OCI-LY7 (cell line): ENCODE data around the gene GUCY2F.

ENCODE experiments used
- EZH2phosphoT487 ChIP-seq: fragments of 200-600 bp; sonication (generic); IDR thresholded peaks from 2 replicates; pipeline ENCODE4 v1.6.1; 2018; ENCODE audit warnings: low read depth, borderline replicate concordance, mild to moderate bottlenecking, mixed run types, antibody characterized with exemption, low read length, moderate library complexity, mixed read lengths
- TF ChIP-seq, protein P1 (sequence below): fragments of 200-600 bp; sonication (generic); conservative IDR thresholded peaks from 2 replicates; pipeline ENCODE4 v1.5.1; 2014; ENCODE audit warnings: mild to moderate bottlenecking, antibody characterized with exemption, low read length, moderate library complexity, mixed read lengths

DNA sequence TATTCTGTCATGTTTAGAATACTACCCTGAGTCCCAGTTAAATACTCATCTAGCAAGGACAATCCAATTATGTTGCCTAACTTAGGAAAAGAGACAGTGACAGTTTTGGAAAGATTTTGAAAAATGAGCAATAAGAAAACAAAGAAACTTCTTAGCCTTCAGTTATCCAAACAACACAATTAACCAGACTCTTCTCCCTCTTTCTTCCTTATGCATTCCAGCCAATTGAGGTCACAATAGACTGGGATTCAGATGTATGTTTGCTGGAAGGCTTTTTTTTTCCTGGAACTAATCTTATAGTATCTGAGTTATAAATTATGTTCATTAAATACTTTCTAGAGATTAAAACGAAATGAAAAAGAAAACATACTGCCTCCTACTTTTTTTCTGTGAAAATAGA is 109.6 kb downstream of the GUCY2F start:
- TF ChIP-seq, protein P1, sequence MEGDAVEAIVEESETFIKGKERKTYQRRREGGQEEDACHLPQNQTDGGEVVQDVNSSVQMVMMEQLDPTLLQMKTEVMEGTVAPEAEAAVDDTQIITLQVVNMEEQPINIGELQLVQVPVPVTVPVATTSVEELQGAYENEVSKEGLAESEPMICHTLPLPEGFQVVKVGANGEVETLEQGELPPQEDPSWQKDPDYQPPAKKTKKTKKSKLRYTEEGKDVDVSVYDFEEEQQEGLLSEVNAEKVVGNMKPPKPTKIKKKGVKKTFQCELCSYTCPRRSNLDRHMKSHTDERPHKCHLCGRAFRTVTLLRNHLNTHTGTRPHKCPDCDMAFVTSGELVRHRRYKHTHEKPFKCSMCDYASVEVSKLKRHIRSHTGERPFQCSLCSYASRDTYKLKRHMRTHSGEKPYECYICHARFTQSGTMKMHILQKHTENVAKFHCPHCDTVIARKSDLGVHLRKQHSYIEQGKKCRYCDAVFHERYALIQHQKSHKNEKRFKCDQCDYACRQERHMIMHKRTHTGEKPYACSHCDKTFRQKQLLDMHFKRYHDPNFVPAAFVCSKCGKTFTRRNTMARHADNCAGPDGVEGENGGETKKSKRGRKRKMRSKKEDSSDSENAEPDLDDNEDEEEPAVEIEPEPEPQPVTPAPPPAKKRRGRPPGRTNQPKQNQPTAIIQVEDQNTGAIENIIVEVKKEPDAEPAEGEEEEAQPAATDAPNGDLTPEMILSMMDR, result no peak
- TF ChIP-seq EZH2phosphoT487, result no peak
